GM06990 (cell line): ENCODE measurements around the gene OPRL1.

Experiments
- DNase-seq: peaks from one replicate; pipeline ENCODE4 v3.0.0-alpha.2; 2011; ENCODE audit not compliant: insufficient read length; ENCODE audit errors: extremely low read depth
- H3K27me3 ChIP-seq: replicated peaks from 2 replicates; pipeline ENCODE4 v1.6.0; 2011; ENCODE audit warnings: low read length; ENCODE audit not compliant: control insufficient read depth, insufficient read depth
- H3K36me3 ChIP-seq: 2 replicates; pipeline ENCODE4 v1.5.1; 2011; ENCODE audit warnings: low read length; ENCODE audit not compliant: control insufficient read depth, insufficient read depth
- H3K4me3 ChIP-seq: replicated peaks from 2 replicates; pipeline ENCODE4 v1.5.1; 2011; ENCODE audit warnings: low read depth, mild to moderate bottlenecking, control low read depth, low read length
- CTCF ChIP-seq: IDR thresholded peaks from 2 replicates; pipeline ENCODE4 v1.5.1; 2011; ENCODE audit warnings: low read length, control low read depth, mild to moderate bottlenecking, inconsistent platforms; ENCODE audit not compliant: insufficient read depth, poor library complexity, severe bottlenecking

OPRL1 gene

GRCh38 chr20:64107736-64108457 is 28.0 kb downstream of the OPRL1 start:
- no peak overlapping the region for H3K4me3 ChIP-seq
- H3K36me3 ChIP-seq: no peaks in the 10 kb centered on the region
- TF ChIP-seq CTCF: no peak
- no peak for DNase-seq
- no peaks in the 10 kb centered on the region; the same call in none of the 2 replicates for H3K27me3 ChIP-seq

GRCh38 chr20:64108731-64109681 is 29.1 kb downstream of the OPRL1 start:
- TF ChIP-seq CTCF: no peak
- DNase-seq: no peak
- Histone ChIP-seq H3K27me3 (no peaks in the 10 kb centered on the region; the same call in none of the 2 replicates), H3K36me3 (no peaks in the 10 kb centered on the region), H3K4me3 (no peak overlapping the region)

GRCh38 chr20:64109831-64110391 is 30.0 kb downstream of the OPRL1 start:
- no peak for TF ChIP-seq CTCF
- H3K4me3 ChIP-seq: no peak overlapping the region
- no peaks in the 10 kb centered on the region for H3K36me3 ChIP-seq
- no peaks in the 10 kb centered on the region; the same call in none of the 2 replicates for H3K27me3 ChIP-seq
- DNase-seq: no peak

- H3K36me3 ChIP-seq: no peaks in the 10 kb centered on the region
- TF ChIP-seq CTCF: no peak
- H3K27me3 ChIP-seq: no peaks in the 10 kb centered on the region; the same call in none of the 2 replicates
- no peak for DNase-seq
- H3K4me3 ChIP-seq: no peak overlapping the region
These were observed 30.7 kb downstream of the OPRL1 start for GRCh38 chr20:64110411-64111068.

- no peaks in the 10 kb centered on the region for H3K36me3 ChIP-seq
- no peak for TF ChIP-seq CTCF
- DNase-seq: no peak
- no peaks in the 10 kb centered on the region; the same call in 1 of the 2 replicates for H3K27me3 ChIP-seq
- H3K4me3 ChIP-seq: no peak overlapping the region
These were observed 32.2 kb downstream of the OPRL1 start for GRCh38 chr20:64111841-64112641.
